ENCODE results near the gene SHMT1. TPM values are rescaled to one million over a fixed set of nuclear protein-coding genes. Genes with fewer than 3 reads are reported as not detected.
"Not testable (repeated sequence)": the region's sequence is repeated elsewhere in the genome, so short reads cannot be mapped to it uniquely, and the experiment has no call there.

SHMT1 gene
- polyA plus RNA-seq, 2 of the 4 experiments (the other 2 are of a cell fraction), result 43.2 to 62.1 TPM

- ATAC-seq, result no peak
- peaks cover 11% of the 10 kb centered on the region; the same call in 2 of the 3 replicates for H3K4me1 ChIP-seq
- H3K4me2 ChIP-seq, result no peak overlapping the region
- ChIA-PET POLR2A (no interaction called here), CTCF (no interaction called here)
- WGBS (ENCODE audit: missing lambda C conversion rate), result 95% methylated on average over 4 of the region's 4 CpGs
- no peak overlapping the region for H3K4me3 ChIP-seq
- H3K9me3 ChIP-seq, result no peaks in the 10 kb centered on the region
- TF ChIP-seq, protein P1, sequence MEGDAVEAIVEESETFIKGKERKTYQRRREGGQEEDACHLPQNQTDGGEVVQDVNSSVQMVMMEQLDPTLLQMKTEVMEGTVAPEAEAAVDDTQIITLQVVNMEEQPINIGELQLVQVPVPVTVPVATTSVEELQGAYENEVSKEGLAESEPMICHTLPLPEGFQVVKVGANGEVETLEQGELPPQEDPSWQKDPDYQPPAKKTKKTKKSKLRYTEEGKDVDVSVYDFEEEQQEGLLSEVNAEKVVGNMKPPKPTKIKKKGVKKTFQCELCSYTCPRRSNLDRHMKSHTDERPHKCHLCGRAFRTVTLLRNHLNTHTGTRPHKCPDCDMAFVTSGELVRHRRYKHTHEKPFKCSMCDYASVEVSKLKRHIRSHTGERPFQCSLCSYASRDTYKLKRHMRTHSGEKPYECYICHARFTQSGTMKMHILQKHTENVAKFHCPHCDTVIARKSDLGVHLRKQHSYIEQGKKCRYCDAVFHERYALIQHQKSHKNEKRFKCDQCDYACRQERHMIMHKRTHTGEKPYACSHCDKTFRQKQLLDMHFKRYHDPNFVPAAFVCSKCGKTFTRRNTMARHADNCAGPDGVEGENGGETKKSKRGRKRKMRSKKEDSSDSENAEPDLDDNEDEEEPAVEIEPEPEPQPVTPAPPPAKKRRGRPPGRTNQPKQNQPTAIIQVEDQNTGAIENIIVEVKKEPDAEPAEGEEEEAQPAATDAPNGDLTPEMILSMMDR (IDR thresholded peaks at IDR 0.05), result no peak
- TF ChIP-seq ZSCAN20 (CRISPR knock-in tag; IDR thresholded peaks at IDR 0.05), result no peak
- TF ChIP-seq JUN (IDR thresholded peaks at IDR 0.05), result no peak
- no peak for TF ChIP-seq HDAC2 (IDR thresholded peaks at IDR 0.05)
- TF ChIP-seq USF2 (IDR thresholded peaks at IDR 0.05), result no peak
- TF ChIP-seq TFCP2L1 (CRISPR knock-in tag; IDR thresholded peaks at IDR 0.05), result no peak
- no peak for TF ChIP-seq SREBF2 (IDR thresholded peaks at IDR 0.05)
- TF ChIP-seq CEBPB (IDR thresholded peaks at IDR 0.05), result no peak
- TF ChIP-seq, protein P2, sequence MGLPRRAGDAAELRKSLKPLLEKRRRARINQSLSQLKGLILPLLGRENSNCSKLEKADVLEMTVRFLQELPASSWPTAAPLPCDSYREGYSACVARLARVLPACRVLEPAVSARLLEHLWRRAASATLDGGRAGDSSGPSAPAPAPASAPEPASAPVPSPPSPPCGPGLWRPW (IDR thresholded peaks at IDR 0.05), result no peak
- TF ChIP-seq, protein P3, sequence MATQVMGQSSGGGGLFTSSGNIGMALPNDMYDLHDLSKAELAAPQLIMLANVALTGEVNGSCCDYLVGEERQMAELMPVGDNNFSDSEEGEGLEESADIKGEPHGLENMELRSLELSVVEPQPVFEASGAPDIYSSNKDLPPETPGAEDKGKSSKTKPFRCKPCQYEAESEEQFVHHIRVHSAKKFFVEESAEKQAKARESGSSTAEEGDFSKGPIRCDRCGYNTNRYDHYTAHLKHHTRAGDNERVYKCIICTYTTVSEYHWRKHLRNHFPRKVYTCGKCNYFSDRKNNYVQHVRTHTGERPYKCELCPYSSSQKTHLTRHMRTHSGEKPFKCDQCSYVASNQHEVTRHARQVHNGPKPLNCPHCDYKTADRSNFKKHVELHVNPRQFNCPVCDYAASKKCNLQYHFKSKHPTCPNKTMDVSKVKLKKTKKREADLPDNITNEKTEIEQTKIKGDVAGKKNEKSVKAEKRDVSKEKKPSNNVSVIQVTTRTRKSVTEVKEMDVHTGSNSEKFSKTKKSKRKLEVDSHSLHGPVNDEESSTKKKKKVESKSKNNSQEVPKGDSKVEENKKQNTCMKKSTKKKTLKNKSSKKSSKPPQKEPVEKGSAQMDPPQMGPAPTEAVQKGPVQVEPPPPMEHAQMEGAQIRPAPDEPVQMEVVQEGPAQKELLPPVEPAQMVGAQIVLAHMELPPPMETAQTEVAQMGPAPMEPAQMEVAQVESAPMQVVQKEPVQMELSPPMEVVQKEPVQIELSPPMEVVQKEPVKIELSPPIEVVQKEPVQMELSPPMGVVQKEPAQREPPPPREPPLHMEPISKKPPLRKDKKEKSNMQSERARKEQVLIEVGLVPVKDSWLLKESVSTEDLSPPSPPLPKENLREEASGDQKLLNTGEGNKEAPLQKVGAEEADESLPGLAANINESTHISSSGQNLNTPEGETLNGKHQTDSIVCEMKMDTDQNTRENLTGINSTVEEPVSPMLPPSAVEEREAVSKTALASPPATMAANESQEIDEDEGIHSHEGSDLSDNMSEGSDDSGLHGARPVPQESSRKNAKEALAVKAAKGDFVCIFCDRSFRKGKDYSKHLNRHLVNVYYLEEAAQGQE (IDR thresholded peaks at IDR 0.05), result no peak
- no peak for TF ChIP-seq POLR2A (IDR thresholded peaks at IDR 0.05; ENCODE audit: low read length)
- no peak for TF ChIP-seq RNF2 (IDR thresholded peaks at IDR 0.05; ENCODE audit: borderline replicate concordance, low read depth)
- no peak for TF ChIP-seq SMC3 (IDR thresholded peaks at IDR 0.05)
- TF ChIP-seq NR3C1 (IDR thresholded peaks at IDR 0.05), result no peak
- no peak for TF ChIP-seq FOSL2 (IDR thresholded peaks at IDR 0.05)
- no peak for TF ChIP-seq FOSL2 (CRISPR knock-in tag; IDR thresholded peaks at IDR 0.05)
- TF ChIP-seq HOXB13 (CRISPR knock-in tag; IDR thresholded peaks at IDR 0.05; ENCODE audit: low read depth), result no peak
- no peak for DNase-seq (ENCODE audit: low read depth in 1 of 2, low spot score in 1 of 2)
- no peak overlapping the region for H3K27ac ChIP-seq
- no peak for FAIRE-seq
These were observed 54.1 kb downstream of the SHMT1 start for GRCh38 chr17:18309202-18309601.

GRCh38 chr17:18303206-18303605 is 60.1 kb downstream of the SHMT1 start:
- POLR2A ChIA-PET; H3K27ac ChIP-seq; DNase-seq (ENCODE audit: low read depth in 1 of 2, low spot score in 1 of 2); FAIRE-seq; ATAC-seq; H3K4me1 ChIP-seq; H3K9me3 ChIP-seq; H3K4me2 ChIP-seq; H3K4me3 ChIP-seq: not testable (repeated sequence)
- CTCF ChIA-PET, result interaction anchor here (0.6 to 1.4 kb wide), 3 partner anchors 34 to 95 kb away, joined by 3 to 4 read pairs (median 3); no protein-coding TSS in a partner anchor
- WGBS (ENCODE audit: missing lambda C conversion rate), result 93% methylated on average over 13 of the region's 13 CpGs
